ENCODE measurements around the gene AURKB. TPM values are rescaled to one million over a fixed set of nuclear protein-coding genes. Genes with fewer than 3 reads are reported as not detected.
A peak's percentile ranks its signal among the peaks of the same experiment; 100 is the strongest.

AURKB gene
- polyA plus RNA-seq, 1 donor (not counting 4 experiments of a cell fraction or from before 2014, with no cell fraction given) = 12.6 TPM

DNA sequence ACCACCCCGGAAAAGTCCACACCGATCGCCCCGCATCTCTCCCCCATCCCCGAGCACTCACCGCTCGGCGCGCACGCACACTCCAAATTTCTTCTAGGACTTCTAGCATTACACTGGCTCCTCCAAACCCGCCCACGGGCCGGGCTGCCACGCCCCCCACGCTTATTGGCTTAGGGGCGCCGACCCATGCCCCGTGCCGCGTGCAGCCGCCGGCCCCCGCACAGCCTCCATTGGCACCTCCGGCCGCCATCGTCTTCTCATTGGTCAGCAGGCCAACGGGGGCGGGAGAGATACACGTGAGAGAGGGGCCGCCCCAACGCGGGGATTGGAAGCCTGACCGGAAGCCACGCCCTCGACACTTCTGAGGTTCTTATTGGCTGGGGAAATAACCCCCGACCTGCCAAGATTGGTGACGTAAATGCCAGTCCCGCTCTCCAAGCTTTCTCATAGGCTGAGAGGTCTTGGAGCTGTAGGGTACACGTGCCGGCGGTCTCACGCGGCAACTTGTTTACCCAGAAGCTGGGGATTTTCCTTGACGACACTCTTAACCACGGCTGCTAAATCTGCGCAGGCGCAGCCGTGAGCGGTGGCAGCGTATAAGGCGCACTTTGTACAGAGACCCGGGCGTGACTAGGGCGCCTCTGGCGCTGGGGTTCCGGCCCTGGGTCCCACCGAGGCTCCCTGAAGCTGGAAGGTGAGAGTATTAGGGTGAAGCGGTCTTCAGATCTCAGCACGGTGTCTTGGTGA lies 54.0 kb downstream of the AURKB start:
- Histone ChIP-seq H3K9me1 (ENCODE audit: control insufficient read depth, extremely low read depth, insufficient read depth, low read length) (peaks cover 7% of the 10 kb centered on the region), H2AFZ (ENCODE audit: control insufficient read depth, low read length) (no peak overlapping the region), H4K20me1 (ENCODE audit: control insufficient read depth, extremely low read depth, insufficient read depth, low read length) (peaks cover 3% of the 10 kb centered on the region), H3K9ac (ENCODE audit: control insufficient read depth, extremely low read depth, insufficient read depth, low read length) (peak overlapping the region; percentile 100), H3K27ac (ENCODE audit: control insufficient read depth, insufficient read depth, low read length) (peak overlapping the region; percentile 100), H3K4me2 (ENCODE audit: control insufficient read depth, extremely low read depth, insufficient read depth, low read depth, low read length) (peak overlapping the region; percentile 96), H3K9me3 (ENCODE audit: control insufficient read depth, low read depth, low read length) (no peaks in the 10 kb centered on the region), H3K36me3 (ENCODE audit: control insufficient read depth in 2 of 2, extremely low read depth in 1 of 2, insufficient read depth in 2 of 2, low read length in 2 of 2) (peaks cover 12 to 33% of the 10 kb centered on the region in 2 experiments), H3K4me3 (ENCODE audit: control insufficient read depth in 2 of 3, extremely low read depth in 1 of 3, insufficient read depth in 2 of 3, low read depth in 1 of 3, low read length in 3 of 3) (peak overlapping the region; percentile 78 to 100 (median 79)), H3K4me1 (ENCODE audit: control insufficient read depth, extremely low read depth, insufficient read depth, low read length) (peaks cover 36% of the 10 kb centered on the region), H3K79me2 (ENCODE audit: control insufficient read depth, insufficient read depth, low read length) (peaks cover 39% of the 10 kb centered on the region), H3K27me3 (ENCODE audit: control insufficient read depth, extremely low read depth, insufficient read depth, low read length) (no peaks in the 10 kb centered on the region)
- TF ChIP-seq, protein P1, sequence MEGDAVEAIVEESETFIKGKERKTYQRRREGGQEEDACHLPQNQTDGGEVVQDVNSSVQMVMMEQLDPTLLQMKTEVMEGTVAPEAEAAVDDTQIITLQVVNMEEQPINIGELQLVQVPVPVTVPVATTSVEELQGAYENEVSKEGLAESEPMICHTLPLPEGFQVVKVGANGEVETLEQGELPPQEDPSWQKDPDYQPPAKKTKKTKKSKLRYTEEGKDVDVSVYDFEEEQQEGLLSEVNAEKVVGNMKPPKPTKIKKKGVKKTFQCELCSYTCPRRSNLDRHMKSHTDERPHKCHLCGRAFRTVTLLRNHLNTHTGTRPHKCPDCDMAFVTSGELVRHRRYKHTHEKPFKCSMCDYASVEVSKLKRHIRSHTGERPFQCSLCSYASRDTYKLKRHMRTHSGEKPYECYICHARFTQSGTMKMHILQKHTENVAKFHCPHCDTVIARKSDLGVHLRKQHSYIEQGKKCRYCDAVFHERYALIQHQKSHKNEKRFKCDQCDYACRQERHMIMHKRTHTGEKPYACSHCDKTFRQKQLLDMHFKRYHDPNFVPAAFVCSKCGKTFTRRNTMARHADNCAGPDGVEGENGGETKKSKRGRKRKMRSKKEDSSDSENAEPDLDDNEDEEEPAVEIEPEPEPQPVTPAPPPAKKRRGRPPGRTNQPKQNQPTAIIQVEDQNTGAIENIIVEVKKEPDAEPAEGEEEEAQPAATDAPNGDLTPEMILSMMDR (optimal IDR thresholded peaks at IDR 0.05 in 1 of 3, IDR thresholded peaks at IDR 0.05 in 1 of 3, conservative IDR thresholded peaks at IDR 0.05 in 1 of 3; ENCODE audit: extremely low read depth in 1 of 3, insufficient read depth in 2 of 3, low read length in 3 of 3) = no peak
- TF ChIP-seq EZH2 (IDR thresholded peaks at IDR 0.05; ENCODE audit: low read length) = no peak
- dilution Hi-C loops (cut with MboI; ENCODE audit: extremely low pct_ligation_motif_present, low sequenced_read_pairs) = no loop called here
- peak; percentile 98 for FAIRE-seq
- DNase-seq (ENCODE audit: low read depth, low spot score) = peak; percentile 100

DNA sequence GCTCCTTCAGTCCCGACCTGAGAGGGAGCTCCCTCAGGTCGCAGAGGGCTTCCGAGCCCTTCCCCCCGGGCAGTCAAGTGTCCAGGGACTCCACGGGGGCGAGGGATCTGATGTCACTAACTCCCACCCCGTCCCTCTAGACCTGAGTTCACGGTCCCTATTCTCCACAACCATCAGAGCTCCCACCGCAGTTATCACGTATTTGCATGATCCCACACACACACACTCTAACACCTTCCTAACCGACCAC lies 54.5 kb downstream of the AURKB start:
- TF ChIP-seq, protein P1 (optimal IDR thresholded peaks at IDR 0.05 in 1 of 3, IDR thresholded peaks at IDR 0.05 in 1 of 3, conservative IDR thresholded peaks at IDR 0.05 in 1 of 3; ENCODE audit: extremely low read depth in 1 of 3, insufficient read depth in 2 of 3, low read length in 3 of 3) = no peak
- TF ChIP-seq EZH2 (IDR thresholded peaks at IDR 0.05; ENCODE audit: low read length) = no peak
- Histone ChIP-seq H2AFZ (ENCODE audit: control insufficient read depth, low read length) (no peak overlapping the region), H3K9ac (ENCODE audit: control insufficient read depth, extremely low read depth, insufficient read depth, low read length) (peak overlapping the region; percentile 100), H3K9me3 (ENCODE audit: control insufficient read depth, low read depth, low read length) (no peaks in the 10 kb centered on the region), H3K4me1 (ENCODE audit: control insufficient read depth, extremely low read depth, insufficient read depth, low read length) (peaks cover 39% of the 10 kb centered on the region), H3K4me3 (ENCODE audit: control insufficient read depth in 2 of 3, extremely low read depth in 1 of 3, insufficient read depth in 2 of 3, low read depth in 1 of 3, low read length in 3 of 3) (peak overlapping the region; percentile 78 to 100 (median 79)), H3K9me1 (ENCODE audit: control insufficient read depth, extremely low read depth, insufficient read depth, low read length) (peaks cover 11% of the 10 kb centered on the region), H3K4me2 (ENCODE audit: control insufficient read depth, extremely low read depth, insufficient read depth, low read depth, low read length) (peak overlapping the region; percentile 86), H4K20me1 (ENCODE audit: control insufficient read depth, extremely low read depth, insufficient read depth, low read length) (peaks cover 3% of the 10 kb centered on the region), H3K27ac (ENCODE audit: control insufficient read depth, insufficient read depth, low read length) (peak overlapping the region; percentile 98), H3K36me3 (ENCODE audit: control insufficient read depth in 2 of 2, extremely low read depth in 1 of 2, insufficient read depth in 2 of 2, low read length in 2 of 2) (peaks cover 8 to 29% of the 10 kb centered on the region in 2 experiments), H3K79me2 (ENCODE audit: control insufficient read depth, insufficient read depth, low read length) (peaks cover 41% of the 10 kb centered on the region), H3K27me3 (ENCODE audit: control insufficient read depth, extremely low read depth, insufficient read depth, low read length) (no peaks in the 10 kb centered on the region)
- dilution Hi-C loops (cut with MboI; ENCODE audit: extremely low pct_ligation_motif_present, low sequenced_read_pairs) = no loop called here
- FAIRE-seq (no peak), DNase-seq (ENCODE audit: low read depth, low spot score) (no peak)

Data from keratinocyte (primary cell).